T1000 (cell line): ENCODE measurements around the gene CNNM2.

Experiments used
- DNase-seq: peaks from one replicate; lab custom pipeline; 2025; ENCODE audit warnings: mixed read lengths; lab: John Stamatoyannopoulos, UW

The CNNM2 gene

GRCh38 chr10:102917962-102918816, at the start of gene CNNM2:
Gene CNNM2 (plus strand): TSS chr10:102918294. CDS start chr10:102918481, 187 bp downstream.
- peak; percentile 98 for DNase-seq

- DNase-seq: no peak
These were observed 49.2 kb upstream of the CNNM2 start for GRCh38 chr10:102868911-102869257.

- peak; percentile 6 for DNase-seq
These were observed 48.6 kb upstream of the CNNM2 start, which contains the start of gene AS3MT for GRCh38 chr10:102869258-102870198. Gene AS3MT (plus strand): TSS chr10:102869470. CDS start chr10:102869593, 123 bp downstream.

GRCh38 chr10:102870221-102870620, 47.9 kb upstream of the CNNM2 start:
- no peak for DNase-seq

- no peak for DNase-seq
These were observed 45.9 kb upstream of the CNNM2 start for GRCh38 chr10:102872163-102872562.

GRCh38 chr10:102876747-102877153, 41.3 kb upstream of the CNNM2 start:
- DNase-seq: no peak

- DNase-seq: no peak
These were observed 39.5 kb upstream of the CNNM2 start for GRCh38 chr10:102878629-102879028.

- no peak for DNase-seq
These were observed 37.8 kb upstream of the CNNM2 start for GRCh38 chr10:102880256-102880655.

- DNase-seq: no peak
These were observed 30.0 kb upstream of the CNNM2 start for GRCh38 chr10:102888048-102888447.

- no peak for DNase-seq
These were observed 23.5 kb upstream of the CNNM2 start for GRCh38 chr10:102894466-102895213.

GRCh38 chr10:102900006-102900405, 18.1 kb upstream of the CNNM2 start:
- no peak for DNase-seq

GRCh38 chr10:102904346-102904745, 13.7 kb upstream of the CNNM2 start:
- DNase-seq: no peak

- no peak for DNase-seq
These were observed 11.6 kb upstream of the CNNM2 start for GRCh38 chr10:102906507-102906906.

GRCh38 chr10:102914781-102915180, 3.3 kb upstream of the CNNM2 start:
- DNase-seq: no peak

GRCh38 chr10:102916173-102916572, 1.9 kb upstream of the CNNM2 start:
- DNase-seq: no peak

GRCh38 chr10:102917314-102917961, 656 bp upstream of the CNNM2 start:
- peak; percentile 52 for DNase-seq

GRCh38 chr10:102918817-102919245, 737 bp downstream of the CNNM2 start:
- no peak for DNase-seq

- DNase-seq: no peak
These were observed 1.3 kb downstream of the CNNM2 start for GRCh38 chr10:102919246-102919959.

GRCh38 chr10:102919992-102920739, 2.1 kb downstream of the CNNM2 start:
- DNase-seq: no peak

- DNase-seq: no peak
These were observed 5.5 kb downstream of the CNNM2 start for GRCh38 chr10:102923601-102924000.
